Suppressor macrophage (primary cell): Measurements from ENCODE around the gene ASB18.
"Not testable (repeated sequence)": the region's sequence is repeated elsewhere in the genome, so short reads cannot be mapped to it uniquely, and the experiment has no call there.

ENCODE experiments used
- DNase-seq, 4 experiments: peaks; one replicate each; pipeline ENCODE4 v3.0.0-alpha.2; 2020 to 2022

ASB18 gene

GRCh38 chr2:236284208-236284607 is 20.0 kb upstream of the ASB18 start:
- DNase-seq, result no peak

- DNase-seq, result no peak
Observed at GRCh38 chr2:236282406-236282805, 18.2 kb upstream of the ASB18 start.

- DNase-seq, result no peak
Observed at GRCh38 chr2:236281423-236281822, 17.2 kb upstream of the ASB18 start.

GRCh38 chr2:236273126-236273525 is 8.9 kb upstream of the ASB18 start:
- peak in 2 of 4 experiments; percentile 3 to 5 for DNase-seq

- no peak for DNase-seq
Observed at GRCh38 chr2:236271851-236272250, 7.6 kb upstream of the ASB18 start.

DNA sequence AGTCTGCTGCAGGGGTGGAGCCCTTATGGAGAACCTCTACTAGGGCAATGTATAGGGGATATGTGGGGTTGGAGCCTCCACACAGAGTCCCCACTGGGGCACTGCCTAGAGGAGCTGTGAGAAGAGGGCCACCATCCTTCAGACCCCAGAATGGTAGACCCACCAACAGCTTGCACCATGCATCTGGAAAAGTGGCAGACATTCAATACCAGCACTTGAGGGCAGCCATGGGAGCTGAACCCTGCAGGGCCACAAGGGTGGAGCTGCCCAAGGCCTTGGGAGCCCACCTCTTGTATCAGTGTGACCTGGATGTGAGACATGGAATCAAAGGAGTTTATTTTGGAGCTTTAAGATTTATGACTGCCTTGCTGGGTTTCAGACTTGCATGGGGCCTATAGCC is 5.7 kb upstream of the ASB18 start:
- DNase-seq, result not testable (repeated sequence)

GRCh38 chr2:236265675-236266074 is 1.5 kb upstream of the ASB18 start:
- DNase-seq, result no peak

- DNase-seq, result no peak
Observed at GRCh38 chr2:236262238-236262637, 2.0 kb downstream of the ASB18 start.

- no peak for DNase-seq
Observed at GRCh38 chr2:236261452-236261851, 2.8 kb downstream of the ASB18 start.

DNA sequence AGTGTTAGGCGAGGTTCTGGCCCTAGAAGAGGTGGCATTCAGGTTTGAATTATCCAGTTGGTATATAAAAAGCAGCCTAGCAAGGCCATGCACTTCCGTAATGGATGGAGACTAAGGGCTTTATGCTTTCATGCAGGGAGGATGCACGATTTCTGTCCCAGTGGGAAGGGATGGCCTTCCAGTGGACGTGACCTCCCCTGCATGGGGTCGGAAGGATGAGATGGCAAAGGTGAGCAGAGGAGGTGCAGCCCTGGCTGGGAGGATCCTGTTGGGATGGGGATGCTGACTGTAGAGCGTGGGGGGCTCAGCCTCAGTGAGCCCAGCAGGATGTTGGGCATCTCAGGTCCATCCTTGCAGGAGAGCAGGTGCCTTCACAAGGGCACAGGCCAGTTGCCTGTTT is 4.8 kb downstream of the ASB18 start:
- no peak for DNase-seq

DNA sequence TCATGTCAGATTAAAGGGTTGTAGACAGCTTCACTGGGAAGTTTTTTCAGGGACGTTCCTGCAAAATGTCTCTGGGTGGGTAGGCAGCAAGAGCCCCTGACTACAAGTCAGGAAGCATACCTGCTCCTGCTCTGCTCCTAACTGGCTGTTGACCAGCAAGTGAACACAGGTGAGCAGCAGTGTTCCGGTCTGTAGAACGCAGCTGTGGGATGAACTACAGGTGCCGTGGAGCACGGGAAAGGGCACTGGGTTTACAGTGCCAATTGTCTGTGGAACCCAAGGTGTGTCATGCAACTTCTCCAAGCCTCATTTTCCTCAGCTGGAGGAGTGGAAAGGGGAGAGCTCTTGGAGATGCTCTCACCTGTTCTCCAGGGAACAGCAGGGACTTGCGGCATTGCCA is 6.6 kb downstream of the ASB18 start:
- DNase-seq, result no peak

DNA sequence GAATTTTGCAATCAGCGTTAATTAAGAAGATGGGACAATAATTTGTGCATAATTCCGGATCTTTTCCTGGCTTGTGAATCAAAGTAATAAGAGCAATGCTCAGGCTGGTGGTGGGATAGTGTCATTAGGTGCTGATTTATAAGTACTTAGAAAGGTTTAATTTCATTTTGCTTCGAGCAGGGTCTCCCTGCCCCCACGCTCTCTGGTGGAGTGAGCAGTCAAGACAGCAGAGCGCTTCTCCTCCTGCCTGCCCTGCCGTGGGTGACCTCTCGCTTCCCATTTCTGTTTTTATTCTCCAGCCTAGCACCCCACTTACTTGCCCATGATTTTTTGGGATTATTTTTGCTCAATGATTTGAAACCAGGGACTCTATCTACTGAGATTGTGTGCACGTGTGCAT is 7.1 kb downstream of the ASB18 start:
- DNase-seq, result no peak

DNA sequence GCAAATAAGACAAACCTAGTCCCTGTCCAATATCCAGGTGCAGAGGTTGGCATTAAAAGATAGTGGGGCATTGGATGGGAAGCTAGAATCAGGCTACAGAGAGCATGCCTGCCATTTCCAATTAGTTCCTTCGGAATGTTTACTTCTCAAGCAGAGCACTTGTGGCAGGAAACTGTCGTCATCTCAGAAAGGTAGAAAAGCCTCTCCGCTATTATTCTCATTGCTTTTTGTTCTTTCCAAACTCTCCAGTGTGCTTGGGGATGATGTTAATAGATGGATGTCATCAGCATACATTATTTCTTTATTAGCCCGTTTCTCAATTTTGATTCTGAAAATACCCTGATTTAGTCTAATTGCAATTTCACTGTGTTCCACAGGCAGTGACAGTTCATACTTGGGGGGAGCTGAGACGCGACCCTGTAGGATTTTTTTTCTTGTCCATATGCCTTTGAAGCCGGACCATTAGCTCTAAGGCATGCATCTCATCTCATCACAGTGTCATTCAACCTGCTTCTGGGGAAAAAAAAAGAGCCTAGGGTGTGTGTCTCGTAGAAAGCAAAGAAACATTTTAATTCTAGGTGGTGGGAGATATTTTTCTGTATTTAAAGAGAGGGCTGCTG is 7.7 kb downstream of the ASB18 start:
- no peak for DNase-seq

- no peak for DNase-seq
Observed at GRCh38 chr2:236254674-236255073, 9.5 kb downstream of the ASB18 start.

DNA sequence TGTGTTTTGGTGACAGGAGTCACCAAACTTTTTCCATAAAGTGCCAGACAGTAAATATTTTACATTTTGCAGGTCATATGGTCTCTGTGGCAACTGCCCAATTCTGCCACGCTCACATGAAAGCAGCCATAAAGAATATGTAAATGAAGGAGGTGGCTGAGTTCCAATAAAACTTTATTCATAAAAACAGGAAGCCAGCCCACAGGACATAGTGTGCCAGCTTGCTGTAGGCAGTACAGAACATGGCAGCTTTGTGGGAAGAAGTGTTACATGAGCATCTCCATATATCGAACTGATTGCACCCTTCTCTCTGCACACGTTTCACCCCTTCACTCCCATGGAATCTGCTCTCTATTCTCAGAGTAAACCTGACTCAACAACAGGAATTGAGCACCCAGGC is 10.2 kb downstream of the ASB18 start:
- no peak for DNase-seq

DNA sequence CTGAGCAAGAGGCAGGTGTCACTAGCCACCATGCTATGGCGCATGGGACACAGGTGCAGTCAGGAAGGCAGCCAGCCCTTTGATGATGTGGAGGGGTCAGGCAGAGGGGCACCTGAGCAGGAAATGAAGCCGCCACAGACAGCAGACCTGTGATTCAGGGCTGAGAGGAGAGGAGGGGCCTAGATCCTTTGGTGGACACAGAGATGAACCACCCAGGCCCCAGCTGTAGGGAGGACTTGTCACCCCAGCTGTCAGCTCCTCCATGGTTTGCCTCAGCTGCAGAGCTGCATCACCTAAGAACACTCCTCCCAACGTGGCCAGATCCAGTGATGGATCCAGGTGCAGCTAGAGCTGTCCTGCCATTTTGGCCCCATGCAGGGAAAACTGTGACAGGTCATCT is 11.6 kb downstream of the ASB18 start:
- no peak for DNase-seq

GRCh38 chr2:236250909-236251579 is 13.2 kb downstream of the ASB18 start:
- no peak for DNase-seq

- no peak for DNase-seq
Observed at GRCh38 chr2:236250286-236250685, 13.9 kb downstream of the ASB18 start.

- DNase-seq, result no peak
Observed at GRCh38 chr2:236249066-236249465, 15.1 kb downstream of the ASB18 start.

DNA sequence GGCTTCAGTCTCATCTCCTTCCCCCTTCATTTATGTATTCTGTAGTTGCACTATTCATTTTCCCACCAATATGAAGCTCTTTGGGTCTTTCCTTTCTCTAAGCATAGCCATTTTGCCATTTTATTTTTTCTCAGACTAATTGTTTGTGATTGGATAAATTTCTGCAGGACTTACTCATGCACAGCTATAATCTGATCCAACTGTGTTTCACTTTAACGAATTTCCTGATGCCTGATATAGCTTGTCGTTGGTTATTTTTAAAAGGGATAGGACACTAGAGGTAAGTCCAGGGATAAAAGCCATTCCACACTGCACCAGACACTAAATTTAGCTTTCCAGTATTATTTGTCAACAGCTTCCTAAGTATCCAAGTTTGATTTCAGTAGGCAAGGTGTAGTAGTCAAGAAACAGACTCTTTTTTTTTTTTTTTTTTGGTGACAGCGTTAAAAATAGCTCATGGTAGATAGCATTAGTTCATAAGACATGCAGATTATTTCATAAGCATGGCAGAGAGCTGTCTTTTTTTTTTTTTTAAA is 17.4 kb downstream of the ASB18 start:
- no peak for DNase-seq

- DNase-seq, result no peak
Observed at GRCh38 chr2:236244256-236244655, 19.9 kb downstream of the ASB18 start.

GRCh38 chr2:236242057-236242495 is 22.1 kb downstream of the ASB18 start:
- no peak for DNase-seq

DNA sequence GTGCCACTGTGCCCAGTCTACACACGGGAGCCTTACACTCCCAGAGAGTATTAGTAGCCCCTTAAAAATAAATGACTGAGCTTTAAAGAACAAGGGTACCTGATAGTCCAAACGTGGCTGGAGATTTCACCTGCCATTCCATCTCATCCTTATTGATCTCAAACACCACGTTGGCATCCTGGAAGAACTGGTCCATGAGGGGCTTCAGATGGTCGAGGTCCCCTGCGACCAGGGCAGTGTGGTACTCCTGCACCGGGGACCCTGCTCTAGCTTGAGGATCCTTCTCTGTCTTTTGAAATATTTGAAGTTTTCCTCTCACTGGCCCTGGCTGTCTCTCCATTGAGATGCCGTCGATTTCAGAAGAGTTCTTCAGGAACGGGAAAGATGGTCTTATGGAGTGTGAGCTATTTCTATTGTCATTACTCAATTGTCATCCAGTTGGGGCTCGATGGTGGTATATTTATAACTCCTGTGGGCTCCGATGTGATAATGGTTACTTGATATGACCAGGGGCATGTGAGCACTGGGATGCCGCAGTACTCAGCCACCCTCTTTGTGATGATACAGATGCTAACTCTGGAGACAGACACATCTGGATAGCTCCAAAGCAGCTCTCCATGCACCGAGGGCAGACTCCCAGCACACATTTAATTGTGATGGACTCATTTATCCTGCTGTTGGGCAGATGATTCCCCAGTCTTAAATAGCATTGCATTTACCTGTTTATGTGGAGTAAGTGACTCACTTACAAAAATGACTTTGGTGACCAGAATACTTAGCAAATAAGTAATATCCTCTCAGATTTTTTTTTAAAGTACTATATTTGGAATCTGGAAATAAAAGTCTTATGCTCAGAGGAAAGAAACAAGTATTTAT is 22.8 kb downstream of the ASB18 start:
- no peak for DNase-seq
